Panc1 (cell line): Measurements from ENCODE around the gene COL23A1. TPM values are rescaled to one million over a fixed set of nuclear protein-coding genes. Genes with fewer than 3 reads are reported as not detected.

ENCODE experiments used
- ATAC-seq: fragments of 200-7000 bp; cut with Tn5 transposase; 2 replicates; pipeline ENCODE4 v1.9.1; 2020; ENCODE audit warnings: mild to moderate bottlenecking, moderate library complexity
- BruUV-seq: library from RNA; stranded (reverse); fragments of 400-500 nt; replicated peaks from 2 replicates; lab custom pipeline; 2021; lab: Mats Ljungman, UMichigan
- CTCF ChIA-PET: fragments of 300-600 bp; sonication (Branson Sonifier 250); formaldehyde crosslinking; loops from one replicate; lab custom pipeline; 2022; ENCODE audit warnings: antibody characterized with exemption; lab: Charles Lee
- POLR2A ChIA-PET: fragments of 300-600 bp; sonication (Branson Sonifier 250); formaldehyde crosslinking; loops from one replicate; lab custom pipeline; 2022; ENCODE audit warnings: antibody characterized with exemption; lab: Charles Lee
- DNase-seq: peaks from one replicate; pipeline ENCODE4 v3.0.0-alpha.2; 2010; ENCODE audit warnings: low read depth, low spot score
- H3K27ac ChIP-seq: 2 replicates; pipeline ENCODE4 v1.5.1; 2011; ENCODE audit warnings: mild to moderate bottlenecking, low read length, inconsistent platforms
- H3K27me3 ChIP-seq: fragments of 200-500 bp; sonication (Bioruptor generic); 2 replicates; pipeline ENCODE4 v1.6.0; 2014; ENCODE audit warnings: low read length, inconsistent platforms; ENCODE audit not compliant: control insufficient read depth, insufficient read depth
- H3K36me3 ChIP-seq: fragments of 200-500 bp; sonication (Bioruptor generic); 2 replicates; pipeline ENCODE4 v1.5.1; 2014; ENCODE audit warnings: inconsistent platforms, mild to moderate bottlenecking, low read length, moderate library complexity; ENCODE audit not compliant: control insufficient read depth, insufficient read depth
- H3K4me1 ChIP-seq: 2 replicates; pipeline ENCODE4 v1.5.1; 2011; ENCODE audit warnings: inconsistent platforms, mild to moderate bottlenecking, low read length, moderate library complexity; ENCODE audit not compliant: control insufficient read depth, insufficient read depth
- H3K4me3 ChIP-seq, 2 experiments: 2 replicates each; pipeline ENCODE4 v1.5.1; 2011 to 2012; ENCODE audit warnings: low read depth in 2 of 2, low read length in 2 of 2, mild to moderate bottlenecking in 2 of 2, inconsistent platforms in 1 of 2, moderate library complexity in 1 of 2
- H3K9me3 ChIP-seq: fragments of 200-500 bp; sonication (Bioruptor generic); 2 replicates; pipeline ENCODE4 v1.5.1; 2014; ENCODE audit warnings: low read depth, mild to moderate bottlenecking, inconsistent platforms, low read length, moderate library complexity; ENCODE audit not compliant: control insufficient read depth, insufficient read depth
- POLR2AphosphoS5 ChIP-seq: IDR thresholded peaks from 2 replicates; pipeline ENCODE4 v1.6.1; 2012; ENCODE audit warnings: mild to moderate bottlenecking, low read depth, low read length, moderate library complexity
- SIN3A ChIP-seq: IDR thresholded peaks from 2 replicates; pipeline ENCODE4 v1.6.1; 2012; ENCODE audit warnings: low read depth, mild to moderate bottlenecking, low read length, moderate library complexity, borderline replicate concordance; ENCODE audit not compliant: insufficient read depth
- TCF7L2 ChIP-seq: IDR thresholded peaks from 2 replicates; pipeline ENCODE4 v1.6.1; 2011; ENCODE audit warnings: mild to moderate bottlenecking, low read depth, low read length, inconsistent platforms
- in situ Hi-C: cut with HindIII; loops from 2 replicates; pipeline ENCODE4 v1.10.0; 2016; ENCODE audit warnings: low sequenced_read_pairs, low pct_unique_long_range_greater_than_20kb
- intact Hi-C: fragments of 100-400 bp; cut with micrococcal nuclease; formaldehyde crosslinking; loops from one replicate; pipeline ENCODE4 v1.10.0; 2022; ENCODE audit not compliant: unreplicated experiment
- total RNA-seq: library from RNA; stranded (reverse); gene quantifications from one replicate; pipeline ENCODE4 v1.2.1, GENCODE V29; 2021; ENCODE audit not compliant: unreplicated experiment
- TF ChIP-seq, protein P1 (sequence below), 2 experiments: IDR thresholded peaks; 2 replicates each; pipeline ENCODE4 v1.6.1; 2011 to 2012; ENCODE audit warnings: low read depth in 2 of 2, control low read depth in 1 of 2, low read length in 1 of 2, mild to moderate bottlenecking in 1 of 2, moderate library complexity in 1 of 2; ENCODE audit not compliant: insufficient read depth in 1 of 2
- TF ChIP-seq, protein P2 (sequence below): fragments of 450-650 bp; IDR thresholded peaks from 2 replicates; pipeline ENCODE4 v1.5.1; 2017; ENCODE audit warnings: mild to moderate bottlenecking

The COL23A1 gene
- total RNA-seq, 1 experiment from 2014 or later: 0.05 TPM

DNA sequence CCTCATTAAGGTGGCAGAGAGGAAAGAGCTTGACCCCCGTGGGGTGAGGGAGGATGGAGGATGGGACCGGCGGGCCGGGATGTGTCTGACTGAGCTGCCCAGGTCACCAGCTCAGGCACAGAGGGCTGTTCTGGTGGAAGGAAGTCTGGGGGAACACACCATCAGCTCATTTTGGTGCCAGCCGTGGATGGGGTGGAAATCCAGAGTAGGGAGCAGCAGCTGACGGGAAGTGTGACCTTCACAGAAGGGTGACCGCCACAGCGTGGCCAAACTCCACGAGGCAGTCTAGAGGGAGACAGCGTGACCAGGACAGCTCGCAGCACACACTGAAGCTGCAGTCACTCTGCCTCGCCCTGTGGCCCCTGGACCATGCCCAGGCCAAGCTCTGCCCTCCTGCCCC, 312.3 kb downstream of the COL23A1 start:
- TF ChIP-seq TCF7L2: no peak
- TF ChIP-seq, protein P1, sequence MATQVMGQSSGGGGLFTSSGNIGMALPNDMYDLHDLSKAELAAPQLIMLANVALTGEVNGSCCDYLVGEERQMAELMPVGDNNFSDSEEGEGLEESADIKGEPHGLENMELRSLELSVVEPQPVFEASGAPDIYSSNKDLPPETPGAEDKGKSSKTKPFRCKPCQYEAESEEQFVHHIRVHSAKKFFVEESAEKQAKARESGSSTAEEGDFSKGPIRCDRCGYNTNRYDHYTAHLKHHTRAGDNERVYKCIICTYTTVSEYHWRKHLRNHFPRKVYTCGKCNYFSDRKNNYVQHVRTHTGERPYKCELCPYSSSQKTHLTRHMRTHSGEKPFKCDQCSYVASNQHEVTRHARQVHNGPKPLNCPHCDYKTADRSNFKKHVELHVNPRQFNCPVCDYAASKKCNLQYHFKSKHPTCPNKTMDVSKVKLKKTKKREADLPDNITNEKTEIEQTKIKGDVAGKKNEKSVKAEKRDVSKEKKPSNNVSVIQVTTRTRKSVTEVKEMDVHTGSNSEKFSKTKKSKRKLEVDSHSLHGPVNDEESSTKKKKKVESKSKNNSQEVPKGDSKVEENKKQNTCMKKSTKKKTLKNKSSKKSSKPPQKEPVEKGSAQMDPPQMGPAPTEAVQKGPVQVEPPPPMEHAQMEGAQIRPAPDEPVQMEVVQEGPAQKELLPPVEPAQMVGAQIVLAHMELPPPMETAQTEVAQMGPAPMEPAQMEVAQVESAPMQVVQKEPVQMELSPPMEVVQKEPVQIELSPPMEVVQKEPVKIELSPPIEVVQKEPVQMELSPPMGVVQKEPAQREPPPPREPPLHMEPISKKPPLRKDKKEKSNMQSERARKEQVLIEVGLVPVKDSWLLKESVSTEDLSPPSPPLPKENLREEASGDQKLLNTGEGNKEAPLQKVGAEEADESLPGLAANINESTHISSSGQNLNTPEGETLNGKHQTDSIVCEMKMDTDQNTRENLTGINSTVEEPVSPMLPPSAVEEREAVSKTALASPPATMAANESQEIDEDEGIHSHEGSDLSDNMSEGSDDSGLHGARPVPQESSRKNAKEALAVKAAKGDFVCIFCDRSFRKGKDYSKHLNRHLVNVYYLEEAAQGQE (IDR thresholded peaks at IDR 0.05; ENCODE audit: insufficient read depth in 1 of 2, low read depth in 2 of 2, low read length in 1 of 2): no peak
- TF ChIP-seq, protein P2, sequence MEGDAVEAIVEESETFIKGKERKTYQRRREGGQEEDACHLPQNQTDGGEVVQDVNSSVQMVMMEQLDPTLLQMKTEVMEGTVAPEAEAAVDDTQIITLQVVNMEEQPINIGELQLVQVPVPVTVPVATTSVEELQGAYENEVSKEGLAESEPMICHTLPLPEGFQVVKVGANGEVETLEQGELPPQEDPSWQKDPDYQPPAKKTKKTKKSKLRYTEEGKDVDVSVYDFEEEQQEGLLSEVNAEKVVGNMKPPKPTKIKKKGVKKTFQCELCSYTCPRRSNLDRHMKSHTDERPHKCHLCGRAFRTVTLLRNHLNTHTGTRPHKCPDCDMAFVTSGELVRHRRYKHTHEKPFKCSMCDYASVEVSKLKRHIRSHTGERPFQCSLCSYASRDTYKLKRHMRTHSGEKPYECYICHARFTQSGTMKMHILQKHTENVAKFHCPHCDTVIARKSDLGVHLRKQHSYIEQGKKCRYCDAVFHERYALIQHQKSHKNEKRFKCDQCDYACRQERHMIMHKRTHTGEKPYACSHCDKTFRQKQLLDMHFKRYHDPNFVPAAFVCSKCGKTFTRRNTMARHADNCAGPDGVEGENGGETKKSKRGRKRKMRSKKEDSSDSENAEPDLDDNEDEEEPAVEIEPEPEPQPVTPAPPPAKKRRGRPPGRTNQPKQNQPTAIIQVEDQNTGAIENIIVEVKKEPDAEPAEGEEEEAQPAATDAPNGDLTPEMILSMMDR: no peak
- TF ChIP-seq SIN3A: no peak
- TF ChIP-seq POLR2AphosphoS5: no peak
- BruUV-seq: no TSS peak

DNA sequence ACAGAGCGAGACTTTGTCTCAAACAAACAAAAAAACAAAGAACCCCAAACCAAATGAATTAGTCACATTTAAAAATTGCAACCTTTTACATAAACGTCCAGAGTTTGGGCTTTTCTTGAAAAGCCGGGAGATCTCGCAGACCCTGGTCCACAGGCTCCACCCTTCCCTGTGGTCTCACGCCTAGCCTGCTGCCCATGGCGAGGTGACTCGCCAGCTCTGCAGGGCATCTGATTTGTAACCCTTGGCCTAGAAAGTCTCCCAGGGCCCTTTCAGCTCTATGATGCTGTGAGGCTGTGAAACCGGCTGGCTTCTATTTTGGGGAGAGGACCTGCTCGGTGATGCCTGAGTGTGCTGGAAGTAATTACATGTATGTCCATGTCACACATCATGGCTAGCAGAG, 312.8 kb downstream of the COL23A1 start:
- no peak for TF ChIP-seq TCF7L2
- no peak for TF ChIP-seq SIN3A
- TF ChIP-seq, protein P1 (IDR thresholded peaks at IDR 0.05; ENCODE audit: insufficient read depth in 1 of 2, low read depth in 2 of 2, low read length in 1 of 2): no peak
- TF ChIP-seq POLR2AphosphoS5: no peak
- TF ChIP-seq, protein P2: no peak
- Histone ChIP-seq H3K4me1 (peaks cover 8% of the 10 kb centered on the region), H3K9me3 (no peaks in the 10 kb centered on the region), H3K36me3 (no peaks in the 10 kb centered on the region), H3K27ac (no peak overlapping the region), H3K27me3 (no peaks in the 10 kb centered on the region), H3K4me3 (no peak overlapping the region)
- ATAC-seq: no peak
- POLR2A ChIA-PET: interaction anchor here (0.6 to 0.8 kb wide), 2 partner anchors 19 to 102 kb away, joined by 3 read pairs; no protein-coding TSS in a partner anchor
- CTCF ChIA-PET: interaction anchor here (0.7 kb wide), 1 partner anchor 51 kb away, joined by 5 read pairs; no protein-coding TSS in a partner anchor
- intact Hi-C loops (no loop called here), in situ Hi-C loops (no loop called here)
- DNase-seq: no peak
- BruUV-seq: no TSS peak

More for the DNA sequence above, 312.3 kb downstream of the COL23A1 start:
- H3K36me3 ChIP-seq: no peaks in the 10 kb centered on the region
- H3K27ac ChIP-seq: no peak overlapping the region
- ChIA-PET POLR2A (interaction anchor here (0.8 kb wide), 1 partner anchor 19 kb away, joined by 3 read pairs; no protein-coding TSS in a partner anchor), CTCF (interaction anchor here (0.7 kb wide), 1 partner anchor 1002 kb away, joined by 4 read pairs; no protein-coding TSS in a partner anchor)
- intact Hi-C loops: no loop called here
- no peak for ATAC-seq
- H3K27me3 ChIP-seq: no peaks in the 10 kb centered on the region
- peaks cover 8% of the 10 kb centered on the region for H3K4me1 ChIP-seq
- H3K9me3 ChIP-seq: no peaks in the 10 kb centered on the region
- no peak for DNase-seq
- in situ Hi-C loops: no loop called here
- H3K4me3 ChIP-seq: no peak overlapping the region
